ENCODE measurements around the gene RBPJ.

RBPJ gene

DNA sequence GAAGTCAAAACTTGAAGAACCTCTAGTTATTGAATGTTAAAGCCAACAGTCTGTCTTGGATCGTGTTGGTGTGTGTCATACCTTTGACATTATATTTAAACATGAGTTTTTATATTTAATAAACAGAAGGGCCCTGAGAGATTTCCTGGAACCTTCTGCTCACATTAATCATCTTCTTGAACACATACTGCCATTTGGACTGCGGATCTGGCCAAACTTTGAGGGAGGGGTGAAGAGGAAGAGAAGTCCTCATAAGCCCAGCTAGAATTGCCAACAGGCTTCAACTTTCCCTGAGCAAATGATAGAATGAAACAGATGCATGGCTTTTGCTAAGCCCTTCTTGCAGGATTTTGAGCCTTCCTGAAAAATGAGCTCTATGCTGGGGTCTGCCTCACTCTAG, 142.1 kb downstream of the RBPJ start:
- no peak for TF ChIP-seq FOXP2 (optimal IDR thresholded peaks at IDR 0.05; ENCODE audit: borderline replicate concordance, extremely low read depth, extremely low read length, insufficient read depth)
- TF ChIP-seq, protein P1, sequence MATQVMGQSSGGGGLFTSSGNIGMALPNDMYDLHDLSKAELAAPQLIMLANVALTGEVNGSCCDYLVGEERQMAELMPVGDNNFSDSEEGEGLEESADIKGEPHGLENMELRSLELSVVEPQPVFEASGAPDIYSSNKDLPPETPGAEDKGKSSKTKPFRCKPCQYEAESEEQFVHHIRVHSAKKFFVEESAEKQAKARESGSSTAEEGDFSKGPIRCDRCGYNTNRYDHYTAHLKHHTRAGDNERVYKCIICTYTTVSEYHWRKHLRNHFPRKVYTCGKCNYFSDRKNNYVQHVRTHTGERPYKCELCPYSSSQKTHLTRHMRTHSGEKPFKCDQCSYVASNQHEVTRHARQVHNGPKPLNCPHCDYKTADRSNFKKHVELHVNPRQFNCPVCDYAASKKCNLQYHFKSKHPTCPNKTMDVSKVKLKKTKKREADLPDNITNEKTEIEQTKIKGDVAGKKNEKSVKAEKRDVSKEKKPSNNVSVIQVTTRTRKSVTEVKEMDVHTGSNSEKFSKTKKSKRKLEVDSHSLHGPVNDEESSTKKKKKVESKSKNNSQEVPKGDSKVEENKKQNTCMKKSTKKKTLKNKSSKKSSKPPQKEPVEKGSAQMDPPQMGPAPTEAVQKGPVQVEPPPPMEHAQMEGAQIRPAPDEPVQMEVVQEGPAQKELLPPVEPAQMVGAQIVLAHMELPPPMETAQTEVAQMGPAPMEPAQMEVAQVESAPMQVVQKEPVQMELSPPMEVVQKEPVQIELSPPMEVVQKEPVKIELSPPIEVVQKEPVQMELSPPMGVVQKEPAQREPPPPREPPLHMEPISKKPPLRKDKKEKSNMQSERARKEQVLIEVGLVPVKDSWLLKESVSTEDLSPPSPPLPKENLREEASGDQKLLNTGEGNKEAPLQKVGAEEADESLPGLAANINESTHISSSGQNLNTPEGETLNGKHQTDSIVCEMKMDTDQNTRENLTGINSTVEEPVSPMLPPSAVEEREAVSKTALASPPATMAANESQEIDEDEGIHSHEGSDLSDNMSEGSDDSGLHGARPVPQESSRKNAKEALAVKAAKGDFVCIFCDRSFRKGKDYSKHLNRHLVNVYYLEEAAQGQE (IDR thresholded peaks at IDR 0.05; ENCODE audit: insufficient read depth in 1 of 2, low read depth in 2 of 2, low read length in 2 of 2), result no peak
- TF ChIP-seq SIN3A (IDR thresholded peaks at IDR 0.05; ENCODE audit: borderline replicate concordance, insufficient read depth, low read length), result no peak
- TF ChIP-seq POLR2AphosphoS5 (IDR thresholded peaks at IDR 0.05; ENCODE audit: low read depth, low read length), result no peak
- no peak for TF ChIP-seq TAF1 (IDR thresholded peaks at IDR 0.05; ENCODE audit: borderline replicate concordance, insufficient read depth, low read length)

DNA sequence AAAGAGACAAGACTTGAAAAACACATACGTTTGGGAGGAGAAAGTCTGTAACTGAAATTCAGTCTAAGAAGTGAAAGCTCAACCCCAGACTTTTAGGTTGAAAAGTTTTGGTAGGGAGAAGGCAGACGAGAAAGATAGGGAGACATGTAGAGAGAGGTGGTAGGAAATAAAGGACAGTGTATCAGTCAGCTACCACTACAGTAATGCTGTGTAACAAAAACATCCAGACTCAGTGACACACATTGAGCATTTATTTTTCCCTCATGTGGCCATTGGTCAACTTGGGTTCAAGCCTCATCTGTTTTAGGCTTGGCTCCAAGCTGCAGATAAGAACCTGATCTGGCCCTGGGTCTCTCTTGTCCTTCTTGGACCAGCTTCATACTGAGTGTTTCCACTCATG, 142.6 kb downstream of the RBPJ start:
- TF ChIP-seq, protein P1 (IDR thresholded peaks at IDR 0.05; ENCODE audit: insufficient read depth in 1 of 2, low read depth in 2 of 2, low read length in 2 of 2), result no peak
- TF ChIP-seq TAF1 (IDR thresholded peaks at IDR 0.05; ENCODE audit: borderline replicate concordance, insufficient read depth, low read length) (no peak), FOXP2 (optimal IDR thresholded peaks at IDR 0.05; ENCODE audit: borderline replicate concordance, extremely low read depth, extremely low read length, insufficient read depth) (no peak), SIN3A (IDR thresholded peaks at IDR 0.05; ENCODE audit: borderline replicate concordance, insufficient read depth, low read length) (no peak), POLR2AphosphoS5 (IDR thresholded peaks at IDR 0.05; ENCODE audit: low read depth, low read length) (no peak)

DNA sequence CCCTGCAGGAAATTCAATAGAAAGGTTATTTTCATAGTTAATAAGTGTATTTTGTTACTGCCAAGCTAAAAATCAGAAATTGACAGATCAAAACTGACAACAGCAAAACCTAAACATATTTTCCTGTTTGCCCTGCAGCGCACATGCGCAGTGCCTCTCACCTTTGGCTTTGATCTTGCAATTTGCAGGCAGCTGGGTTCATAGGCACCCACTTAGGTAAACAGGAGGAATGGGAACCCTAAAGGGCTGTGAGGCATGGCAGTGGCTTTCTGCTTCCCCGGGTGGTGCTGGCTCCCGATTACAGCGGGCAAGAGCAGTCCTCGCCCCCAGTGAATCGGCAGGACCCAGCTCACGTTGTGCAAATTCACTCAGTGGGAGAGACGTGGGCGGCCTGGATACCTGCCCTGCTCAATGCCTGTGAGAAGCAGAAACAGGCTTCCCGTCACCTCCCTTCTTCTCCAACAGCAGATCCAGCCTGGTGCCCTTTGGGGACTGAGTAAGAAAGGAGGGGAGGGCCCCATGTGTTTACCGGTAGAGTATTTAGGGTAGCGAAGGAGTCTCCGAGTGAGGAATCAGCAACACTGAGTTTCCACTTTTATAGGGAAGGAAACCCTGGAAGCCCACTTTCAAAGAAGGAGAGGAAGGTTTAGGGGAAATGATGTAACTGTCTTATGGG, 143.7 kb downstream of the RBPJ start:
- TF ChIP-seq, protein P1 (IDR thresholded peaks at IDR 0.05; ENCODE audit: insufficient read depth in 1 of 2, low read depth in 2 of 2, low read length in 2 of 2), result no peak
- TF ChIP-seq FOXP2 (optimal IDR thresholded peaks at IDR 0.05; ENCODE audit: borderline replicate concordance, extremely low read depth, extremely low read length, insufficient read depth) (no peak), POLR2AphosphoS5 (IDR thresholded peaks at IDR 0.05; ENCODE audit: low read depth, low read length) (no peak), TAF1 (IDR thresholded peaks at IDR 0.05; ENCODE audit: borderline replicate concordance, insufficient read depth, low read length) (no peak), SIN3A (IDR thresholded peaks at IDR 0.05; ENCODE audit: borderline replicate concordance, insufficient read depth, low read length) (no peak)

DNA sequence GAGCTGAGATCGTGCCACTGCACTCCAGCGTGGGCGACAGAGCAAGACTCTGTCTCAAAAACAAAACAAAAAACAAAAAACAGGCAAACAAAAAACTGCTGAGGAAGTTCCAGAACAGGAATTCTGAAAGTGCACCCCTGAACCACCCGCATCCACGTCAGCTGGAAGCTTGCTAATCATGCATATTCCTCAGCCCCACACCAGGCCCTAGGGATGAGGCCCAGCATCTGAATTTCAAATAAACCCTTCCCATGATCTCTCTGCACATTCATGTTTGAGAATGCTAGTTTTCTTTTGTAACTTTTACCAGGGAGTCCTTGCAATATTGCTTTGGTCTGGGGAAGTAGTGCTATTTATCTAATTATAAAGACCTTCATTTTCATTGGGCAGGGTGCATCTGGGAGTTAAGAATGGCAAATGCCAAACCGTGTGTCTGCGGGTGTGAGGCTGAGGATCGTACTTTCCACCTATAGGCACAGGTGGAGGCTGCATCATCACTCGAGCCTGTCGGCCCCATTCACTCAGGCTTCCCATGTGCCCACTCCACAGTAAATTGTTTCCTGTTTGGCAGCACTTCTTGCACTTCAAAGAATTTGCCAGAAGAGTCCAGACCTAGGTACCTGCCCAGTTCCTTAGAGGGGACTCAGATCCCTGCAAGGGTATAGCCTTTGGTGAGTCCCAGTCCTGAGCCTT, 145.9 kb downstream of the RBPJ start:
- TF ChIP-seq FOXP2 (optimal IDR thresholded peaks at IDR 0.05; ENCODE audit: borderline replicate concordance, extremely low read depth, extremely low read length, insufficient read depth) (no peak), POLR2AphosphoS5 (IDR thresholded peaks at IDR 0.05; ENCODE audit: low read depth, low read length) (no peak), TAF1 (IDR thresholded peaks at IDR 0.05; ENCODE audit: borderline replicate concordance, insufficient read depth, low read length) (no peak), SIN3A (IDR thresholded peaks at IDR 0.05; ENCODE audit: borderline replicate concordance, insufficient read depth, low read length) (no peak)
- TF ChIP-seq, protein P1 (IDR thresholded peaks at IDR 0.05; ENCODE audit: insufficient read depth in 1 of 2, low read depth in 2 of 2, low read length in 2 of 2), result no peak

Data from PFSK-1 (cell line).